HepG2 (cell line): ENCODE data around the gene STRN3. TPM values are rescaled to one million over a fixed set of nuclear protein-coding genes. Genes with fewer than 3 reads are reported as not detected.

ENCODE experiments used
- ATF7 ChIP-seq, 2 experiments: fragments of 450-650 bp in 1 of 2; sonication (generic) in 1 of 2; formaldehyde crosslinking in 1 of 2; IDR thresholded peaks; 2 replicates each; pipeline versions ENCODE4 v1.4.0 to v1.6.1; 2016 to 2020; ENCODE audit warnings: antibody characterized with exemption in 1 of 2, mild to moderate bottlenecking in 1 of 2, missing genetic modification reagents in 1 of 2
- CCDC6 ChIP-seq: sonication (generic); formaldehyde crosslinking; IDR thresholded peaks from 2 replicates; pipeline ENCODE4 v1.8.1; 2022; ENCODE audit warnings: mild to moderate bottlenecking, missing genetic modification reagents, moderate library complexity
- EP300 ChIP-seq, 3 experiments: sonication (generic) in 1 of 3; formaldehyde crosslinking in 1 of 3; IDR thresholded peaks; 2 replicates each; pipeline versions ENCODE4 v1.5.1 to v1.6.1; 2011 to 2020; ENCODE audit warnings: low read depth in 2 of 3, low read length in 2 of 3, borderline replicate concordance in 1 of 3, improper control_type of control experiment in 1 of 3, mild to moderate bottlenecking in 1 of 3, missing genetic modification reagents in 1 of 3, moderate library complexity in 1 of 3
- GATAD1 ChIP-seq: IDR thresholded peaks from 2 replicates; pipeline ENCODE4 v1.6.1; 2016; ENCODE audit warnings: missing genetic modification reagents, missing compliant biosample characterization
- HNRNPH1 ChIP-seq: fragments of 200-400 bp; formaldehyde crosslinking; optimal IDR thresholded peaks from 2 replicates; pipeline ENCODE3; 2017; ENCODE audit warnings: mild to moderate bottlenecking, low read depth, low read length
- KDM6A ChIP-seq: IDR thresholded peaks from 2 replicates; pipeline ENCODE4 v1.6.1; 2016; ENCODE audit warnings: low read depth
- KLF11 ChIP-seq: IDR thresholded peaks from 2 replicates; pipeline ENCODE4 v1.6.1; 2016; ENCODE audit warnings: missing compliant biosample characterization
- MAZ ChIP-seq, 2 experiments: sonication (generic) in 1 of 2; formaldehyde crosslinking in 1 of 2; IDR thresholded peaks; 2 replicates each; pipeline versions ENCODE4 v1.5.0 to v1.6.1; 2012 to 2020; ENCODE audit warnings: low read depth in 2 of 2, mild to moderate bottlenecking in 2 of 2, borderline replicate concordance in 1 of 2, improper control_type of control experiment in 1 of 2, low read length in 1 of 2, missing genetic modification reagents in 1 of 2, moderate library complexity in 1 of 2
- MBNL3 ChIP-seq: fragments of 250-450 bp; sonication (Bioruptor Pico); conservative IDR thresholded peaks from 2 replicates; pipeline ENCODE4 v1.8.0; 2022; ENCODE audit warnings: mild to moderate bottlenecking, inconsistent platforms
- NKX3-1 ChIP-seq: sonication (generic); formaldehyde crosslinking; IDR thresholded peaks from 2 replicates; pipeline ENCODE4 v1.5.0; 2020; ENCODE audit warnings: missing genetic modification reagents
- ZFP37 ChIP-seq: sonication (generic); formaldehyde crosslinking; IDR thresholded peaks from 2 replicates; pipeline ENCODE4 v1.4.0; 2020; ENCODE audit warnings: missing genetic modification reagents, borderline replicate concordance
- ZMAT3 ChIP-seq: sonication (generic); formaldehyde crosslinking; conservative IDR thresholded peaks from 2 replicates; pipeline ENCODE4 v1.7.0; 2021; ENCODE audit warnings: missing genetic modification reagents
- ZNF329 ChIP-seq: sonication (generic); formaldehyde crosslinking; IDR thresholded peaks from 2 replicates; pipeline ENCODE4 v1.9.0; 2021; ENCODE audit warnings: low read depth, mild to moderate bottlenecking, missing genetic modification reagents
- ZNF549 ChIP-seq: sonication (generic); formaldehyde crosslinking; IDR thresholded peaks from 2 replicates; pipeline ENCODE4 v1.5.0; 2020; ENCODE audit warnings: missing genetic modification reagents
- ZNF563 ChIP-seq: sonication (generic); formaldehyde crosslinking; IDR thresholded peaks from 2 replicates; pipeline ENCODE4 v1.8.0; 2022; ENCODE audit warnings: mild to moderate bottlenecking, moderate library complexity, missing genetic modification reagents
- ZNF644 ChIP-seq: IDR thresholded peaks from 2 replicates; pipeline ENCODE4 v1.6.1; 2016; ENCODE audit warnings: low read depth
- ZNF660 ChIP-seq: sonication (generic); formaldehyde crosslinking; IDR thresholded peaks from 2 replicates; pipeline ENCODE4 v1.5.1; 2020; ENCODE audit warnings: mild to moderate bottlenecking, low read depth, missing genetic modification reagents, borderline replicate concordance
- polyA plus RNA-seq, 8 experiments: library from polyadenylated mRNA; depleted of rRNA in 3 of 8; stranded (reverse) in 7 of 8; unstranded in 1 of 8; fragments of >200 nt; fragmentation: Illumina TruSeq in 4 of 8; extraction: Trizol in 4 of 8; gene quantifications; 2 replicates each; pipeline versions ENCODE4 v1.2.1 to v1.2.3, GENCODE V29; 2011 to 2016; ENCODE audit warnings: low read depth in 4 of 8, missing spikeins in 1 of 8, mixed read lengths in 1 of 8; ENCODE audit not compliant: insufficient read depth in 1 of 8
- total RNA-seq, 5 experiments: library from RNA; depleted of rRNA; stranded (reverse); fragments of >200 nt; fragmentation: Illumina TruSeq; extraction: Trizol; gene quantifications; 2 replicates each; pipeline ENCODE4 v1.2.3, GENCODE V29; 2016; ENCODE audit warnings: low read depth in 1 of 5
- TF ChIP-seq, protein P1 (sequence below): IDR thresholded peaks from 2 replicates; pipeline ENCODE4 v1.6.1; 2016; ENCODE audit warnings: low read depth, borderline replicate concordance
- TF ChIP-seq, protein P2 (sequence below): sonication (generic); formaldehyde crosslinking; IDR thresholded peaks from 2 replicates; pipeline ENCODE4 v1.5.1; 2020; ENCODE audit warnings: mild to moderate bottlenecking, moderate library complexity, missing genetic modification reagents
- TF ChIP-seq, protein P3 (sequence below): sonication (generic); formaldehyde crosslinking; conservative IDR thresholded peaks from 2 replicates; pipeline ENCODE4 v1.8.0; 2022; ENCODE audit warnings: mild to moderate bottlenecking, moderate library complexity, missing genetic modification reagents
- TF ChIP-seq, protein P4 (sequence below): sonication (generic); formaldehyde crosslinking; IDR thresholded peaks from 2 replicates; pipeline ENCODE4 v1.5.1; 2020; ENCODE audit warnings: missing genetic modification reagents, mild to moderate bottlenecking, borderline replicate concordance

Gene STRN3
- total and polyA plus RNA-seq, 2 of the 13 experiments (the other 11 are each of a cell fraction or from before 2014, with no cell fraction given), result 49.4 to 123 TPM

DNA sequence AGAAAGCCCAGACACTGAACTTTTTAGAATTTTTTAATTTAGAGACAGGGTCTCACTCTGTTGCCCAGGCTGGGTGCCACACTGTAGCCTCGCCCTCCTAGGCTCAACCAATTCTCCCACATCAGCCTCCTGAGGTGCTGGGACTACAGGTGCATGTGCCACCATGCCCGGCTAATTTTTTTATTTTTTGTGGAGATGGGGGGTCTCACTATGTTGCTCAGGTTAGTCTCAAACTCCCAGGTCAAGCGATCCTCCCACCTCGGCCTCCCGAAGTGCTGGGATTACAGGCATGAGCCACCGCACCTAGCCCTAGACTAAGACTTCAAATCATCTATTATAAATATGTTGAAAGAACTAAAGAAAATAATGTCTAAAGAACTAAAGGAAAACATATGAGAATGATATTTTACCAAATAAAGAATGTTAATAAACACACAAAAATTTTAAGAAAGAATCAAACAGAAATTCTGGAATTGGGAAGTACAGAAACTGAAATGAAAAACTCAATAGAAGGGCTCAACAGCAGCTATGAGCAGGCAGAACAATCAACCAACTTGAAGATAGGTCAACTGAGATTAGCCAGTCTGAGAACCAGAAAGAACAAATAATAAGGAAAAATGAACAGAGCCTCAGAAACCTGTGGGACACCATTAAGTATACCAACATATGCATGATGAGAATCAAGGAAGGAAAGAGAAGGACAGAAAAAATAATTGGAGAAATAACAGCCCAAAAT is 27.0 kb downstream of the STRN3 start (continued):
- 0 out of 2 replicates have a peak, but pooled peaks have one; percentile 12 for TF ChIP-seq KDM6A
- TF ChIP-seq EP300 (IDR thresholded peaks at IDR 0.05; ENCODE audit: low read depth in 2 of 2, low read length in 2 of 2), result no peak
- TF ChIP-seq EP300 (CRISPR knock-in tag; IDR thresholded peaks at IDR 0.05; ENCODE audit: borderline replicate concordance), result no peak
- no peak; the same call in 1 of the 2 replicates for TF ChIP-seq ZMAT3 (CRISPR knock-in tag)
- TF ChIP-seq, protein P1, sequence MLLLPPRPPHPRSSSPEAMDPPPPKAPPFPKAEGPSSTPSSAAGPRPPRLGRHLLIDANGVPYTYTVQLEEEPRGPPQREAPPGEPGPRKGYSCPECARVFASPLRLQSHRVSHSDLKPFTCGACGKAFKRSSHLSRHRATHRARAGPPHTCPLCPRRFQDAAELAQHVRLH (CRISPR knock-in tag), result 0 out of 2 replicates have a peak, but pooled peaks have one; percentile 47
- TF ChIP-seq, protein P2, sequence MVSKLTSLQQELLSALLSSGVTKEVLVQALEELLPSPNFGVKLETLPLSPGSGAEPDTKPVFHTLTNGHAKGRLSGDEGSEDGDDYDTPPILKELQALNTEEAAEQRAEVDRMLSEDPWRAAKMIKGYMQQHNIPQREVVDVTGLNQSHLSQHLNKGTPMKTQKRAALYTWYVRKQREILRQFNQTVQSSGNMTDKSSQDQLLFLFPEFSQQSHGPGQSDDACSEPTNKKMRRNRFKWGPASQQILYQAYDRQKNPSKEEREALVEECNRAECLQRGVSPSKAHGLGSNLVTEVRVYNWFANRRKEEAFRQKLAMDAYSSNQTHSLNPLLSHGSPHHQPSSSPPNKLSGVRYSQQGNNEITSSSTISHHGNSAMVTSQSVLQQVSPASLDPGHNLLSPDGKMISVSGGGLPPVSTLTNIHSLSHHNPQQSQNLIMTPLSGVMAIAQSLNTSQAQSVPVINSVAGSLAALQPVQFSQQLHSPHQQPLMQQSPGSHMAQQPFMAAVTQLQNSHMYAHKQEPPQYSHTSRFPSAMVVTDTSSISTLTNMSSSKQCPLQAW (CRISPR knock-in tag), result no peak
- no peak for TF ChIP-seq HNRNPH1
- TF ChIP-seq KLF11 (CRISPR knock-in tag), result no peak
- TF ChIP-seq GATAD1 (CRISPR knock-in tag), result no peak
- TF ChIP-seq ZNF329 (CRISPR knock-in tag), result no peak
- TF ChIP-seq NKX3-1 (CRISPR knock-in tag), result 0 out of 2 replicates have a peak, but pooled peaks have one; percentile 49
- TF ChIP-seq MBNL3 (CRISPR knock-in tag), result no peak
- TF ChIP-seq ZNF660 (CRISPR knock-in tag), result no peak
- TF ChIP-seq ZFP37 (CRISPR knock-in tag), result no peak
- TF ChIP-seq ZNF549 (CRISPR knock-in tag), result 0 out of 2 replicates have a peak, but pooled peaks have one; percentile 20
- no peak for TF ChIP-seq MAZ (IDR thresholded peaks at IDR 0.05; ENCODE audit: borderline replicate concordance, low read depth, low read length)
- TF ChIP-seq MAZ (CRISPR knock-in tag; IDR thresholded peaks at IDR 0.05; ENCODE audit: low read depth), result no peak
- TF ChIP-seq, protein P3, sequence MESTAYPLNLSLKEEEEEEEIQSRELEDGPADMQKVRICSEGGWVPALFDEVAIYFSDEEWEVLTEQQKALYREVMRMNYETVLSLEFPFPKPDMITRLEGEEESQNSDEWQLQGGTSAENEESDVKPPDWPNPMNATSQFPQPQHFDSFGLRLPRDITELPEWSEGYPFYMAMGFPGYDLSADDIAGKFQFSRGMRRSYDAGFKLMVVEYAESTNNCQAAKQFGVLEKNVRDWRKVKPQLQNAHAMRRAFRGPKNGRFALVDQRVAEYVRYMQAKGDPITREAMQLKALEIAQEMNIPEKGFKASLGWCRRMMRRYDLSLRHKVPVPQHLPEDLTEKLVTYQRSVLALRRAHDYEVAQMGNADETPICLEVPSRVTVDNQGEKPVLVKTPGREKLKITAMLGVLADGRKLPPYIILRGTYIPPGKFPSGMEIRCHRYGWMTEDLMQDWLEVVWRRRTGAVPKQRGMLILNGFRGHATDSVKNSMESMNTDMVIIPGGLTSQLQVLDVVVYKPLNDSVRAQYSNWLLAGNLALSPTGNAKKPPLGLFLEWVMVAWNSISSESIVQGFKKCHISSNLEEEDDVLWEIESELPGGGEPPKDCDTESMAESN (CRISPR knock-in tag), result no peak
- TF ChIP-seq, protein P4, sequence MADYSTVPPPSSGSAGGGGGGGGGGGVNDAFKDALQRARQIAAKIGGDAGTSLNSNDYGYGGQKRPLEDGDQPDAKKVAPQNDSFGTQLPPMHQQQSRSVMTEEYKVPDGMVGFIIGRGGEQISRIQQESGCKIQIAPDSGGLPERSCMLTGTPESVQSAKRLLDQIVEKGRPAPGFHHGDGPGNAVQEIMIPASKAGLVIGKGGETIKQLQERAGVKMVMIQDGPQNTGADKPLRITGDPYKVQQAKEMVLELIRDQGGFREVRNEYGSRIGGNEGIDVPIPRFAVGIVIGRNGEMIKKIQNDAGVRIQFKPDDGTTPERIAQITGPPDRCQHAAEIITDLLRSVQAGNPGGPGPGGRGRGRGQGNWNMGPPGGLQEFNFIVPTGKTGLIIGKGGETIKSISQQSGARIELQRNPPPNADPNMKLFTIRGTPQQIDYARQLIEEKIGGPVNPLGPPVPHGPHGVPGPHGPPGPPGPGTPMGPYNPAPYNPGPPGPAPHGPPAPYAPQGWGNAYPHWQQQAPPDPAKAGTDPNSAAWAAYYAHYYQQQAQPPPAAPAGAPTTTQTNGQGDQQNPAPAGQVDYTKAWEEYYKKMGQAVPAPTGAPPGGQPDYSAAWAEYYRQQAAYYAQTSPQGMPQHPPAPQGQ (CRISPR knock-in tag), result no peak
- 0 out of 2 replicates have a peak, but pooled peaks have one; percentile 53 for TF ChIP-seq ZNF563 (CRISPR knock-in tag)
- no peak for TF ChIP-seq ZNF644
- TF ChIP-seq CCDC6 (CRISPR knock-in tag), result no peak
- no peak for TF ChIP-seq ATF7 (IDR thresholded peaks at IDR 0.05)
- TF ChIP-seq ATF7 (CRISPR knock-in tag; IDR thresholded peaks at IDR 0.05), result no peak
